ENCODE measurements around the gene CPLX4.

DNA sequence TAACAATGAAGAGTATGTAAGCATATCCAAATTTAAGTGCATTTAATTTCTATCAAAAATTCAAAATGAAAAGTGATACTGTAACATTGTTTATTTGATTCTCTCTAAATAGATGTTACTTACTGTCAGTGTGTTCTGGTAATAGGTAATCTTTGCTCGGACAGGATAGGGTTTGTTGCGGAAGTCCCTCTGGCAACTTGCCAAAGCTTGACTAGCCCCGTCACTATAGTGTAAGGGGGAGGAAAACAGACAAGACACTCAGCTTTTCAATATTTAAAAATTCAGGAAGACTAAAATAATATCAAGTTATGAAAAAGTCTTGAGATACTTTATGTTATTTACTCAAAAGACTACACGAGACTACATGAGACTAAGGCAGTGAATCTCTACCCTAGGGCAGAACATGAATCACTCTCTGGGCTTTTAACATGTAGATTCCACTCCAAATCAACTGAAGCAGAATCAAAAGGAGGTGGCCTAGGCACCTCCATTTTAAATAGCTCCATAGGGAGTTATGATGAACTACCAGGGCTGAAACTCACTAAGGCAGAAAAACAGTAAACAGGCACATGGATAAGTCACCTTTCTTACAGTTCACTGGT is 34.7 kb upstream of the CPLX4 start:
- TF ChIP-seq, protein P1, sequence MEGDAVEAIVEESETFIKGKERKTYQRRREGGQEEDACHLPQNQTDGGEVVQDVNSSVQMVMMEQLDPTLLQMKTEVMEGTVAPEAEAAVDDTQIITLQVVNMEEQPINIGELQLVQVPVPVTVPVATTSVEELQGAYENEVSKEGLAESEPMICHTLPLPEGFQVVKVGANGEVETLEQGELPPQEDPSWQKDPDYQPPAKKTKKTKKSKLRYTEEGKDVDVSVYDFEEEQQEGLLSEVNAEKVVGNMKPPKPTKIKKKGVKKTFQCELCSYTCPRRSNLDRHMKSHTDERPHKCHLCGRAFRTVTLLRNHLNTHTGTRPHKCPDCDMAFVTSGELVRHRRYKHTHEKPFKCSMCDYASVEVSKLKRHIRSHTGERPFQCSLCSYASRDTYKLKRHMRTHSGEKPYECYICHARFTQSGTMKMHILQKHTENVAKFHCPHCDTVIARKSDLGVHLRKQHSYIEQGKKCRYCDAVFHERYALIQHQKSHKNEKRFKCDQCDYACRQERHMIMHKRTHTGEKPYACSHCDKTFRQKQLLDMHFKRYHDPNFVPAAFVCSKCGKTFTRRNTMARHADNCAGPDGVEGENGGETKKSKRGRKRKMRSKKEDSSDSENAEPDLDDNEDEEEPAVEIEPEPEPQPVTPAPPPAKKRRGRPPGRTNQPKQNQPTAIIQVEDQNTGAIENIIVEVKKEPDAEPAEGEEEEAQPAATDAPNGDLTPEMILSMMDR (IDR thresholded peaks at IDR 0.05 in 8 of 11, conservative IDR thresholded peaks at IDR 0.05 in 3 of 11) = no peak
- no peak for TF ChIP-seq POLR2A (IDR thresholded peaks at IDR 0.05)
- TF ChIP-seq POLR2AphosphoS5 (IDR thresholded peaks at IDR 0.05) = no peak
